DOHH2 (cell line): ENCODE measurements around the gene DGKZ.

Experiments used
- CTCF ChIP-seq: fragments of 200-600 bp; sonication (generic); IDR thresholded peaks from one replicate; pipeline ENCODE4 v1.5.1; 2014; ENCODE audit warnings: antibody characterized with exemption, mild to moderate bottlenecking, low read depth, low read length; ENCODE audit not compliant: poor library complexity, severe bottlenecking
- EZH2phosphoT487 ChIP-seq: fragments of 200-600 bp; sonication (generic); IDR thresholded peaks from 2 replicates; pipeline ENCODE4 v1.6.1; 2017; ENCODE audit warnings: borderline replicate concordance, mild to moderate bottlenecking, antibody characterized with exemption, low read length, moderate library complexity, mixed read lengths

GRCh38 chr11:46366260-46366659, 19.0 kb downstream of the DGKZ start:
- TF ChIP-seq CTCF (no peak), EZH2phosphoT487 (no peak)
